AG04450 (cell line): ENCODE measurements around the gene MILR1. TPM values are rescaled to one million over a fixed set of nuclear protein-coding genes. Genes with fewer than 3 reads are reported as not detected.
"Not testable (repeated sequence)": the region's sequence is repeated elsewhere in the genome, so short reads cannot be mapped to it uniquely, and the experiment has no call there.

Experiments
- CTCF ChIA-PET: fragments of 300-600, 350-600 bp; formaldehyde crosslinking; extraction: SDS; loops from one replicate; lab custom pipeline; 2022; ENCODE audit warnings: antibody characterized with exemption, inconsistent platforms; lab: Charles Lee
- POLR2A ChIA-PET: fragments of 350-600 bp; formaldehyde crosslinking; extraction: SDS; loops from one replicate; lab custom pipeline; 2021; ENCODE audit warnings: antibody characterized with exemption, inconsistent platforms; lab: Yijun Ruan, JAX
- DNase-seq: peaks from one replicate; pipeline ENCODE4 v3.0.0-alpha.2; 2011; ENCODE audit warnings: low read depth, low spot score
- H3K27ac ChIP-seq: one replicate; pipeline ENCODE4 v1.5.1; 2012; ENCODE audit warnings: low read depth, low read length, control low read depth
- H3K27me3 ChIP-seq: one replicate; pipeline ENCODE4 v1.6.0; 2012; ENCODE audit warnings: low read length; ENCODE audit not compliant: control insufficient read depth, insufficient read depth
- H3K4me3 ChIP-seq: 2 replicates; pipeline ENCODE4 v1.5.1; 2011; ENCODE audit warnings: mild to moderate bottlenecking, low read depth, low read length, control low read depth
- H3K9me3 ChIP-seq: 2 replicates; pipeline ENCODE4 v1.5.1; 2012; ENCODE audit warnings: low read length; ENCODE audit not compliant: control insufficient read depth, insufficient read depth
- CTCF ChIP-seq: IDR thresholded peaks from 2 replicates; pipeline ENCODE4 v1.5.1; 2011; ENCODE audit warnings: low read depth, low read length, control low read depth, inconsistent platforms
- polyA plus RNA-seq: library from polyadenylated mRNA; depleted of rRNA; stranded (reverse); fragments of >200 nt; gene quantifications from 2 replicates; pipeline ENCODE4 v1.2.3, GENCODE V29; 2011

Gene MILR1
- polyA plus RNA-seq, 1 experiment: 5.4 TPM

- ChIA-PET POLR2A (interaction anchor here (1.9 kb wide), 1 partner anchor 87 kb away, joined by 6 read pairs; no protein-coding TSS in a partner anchor), CTCF (interaction anchor here (0.6 to 7.0 kb wide), 33 partner anchors 10 to 896 kb away, joined by 3 to 236 read pairs (median 5); partner anchors contain the start of genes CEP95, KCNH6 and POLG2)
- peak; percentile 39 for DNase-seq
- TF ChIP-seq CTCF: peak; percentile 72
- H3K4me3 ChIP-seq: no peak overlapping the region
- H3K27ac ChIP-seq: no peak overlapping the region
- no peaks in the 10 kb centered on the region for H3K9me3 ChIP-seq
- peaks cover 12% of the 10 kb centered on the region for H3K27me3 ChIP-seq
Measured at GRCh38 chr17:64418506-64419339, 30.2 kb upstream of the MILR1 start.

- no peak overlapping the region for H3K4me3 ChIP-seq
- ChIA-PET POLR2A (interaction anchor here (0.5 to 1.9 kb wide), 5 partner anchors 71 to 226 kb away, joined by 3 to 9 read pairs (median 5); partner anchors contain the start of genes CEP95, DDX5 and POLG2), CTCF (interaction anchor here (0.6 to 7.0 kb wide), 36 partner anchors 8 to 320 kb away, joined by 3 to 236 read pairs (median 5); partner anchors contain the start of genes CEP95 and POLG2)
- TF ChIP-seq CTCF: peak; percentile 77
- DNase-seq: peak; percentile 67
- H3K27me3 ChIP-seq: peaks cover 12% of the 10 kb centered on the region
- no peaks in the 10 kb centered on the region for H3K9me3 ChIP-seq
- H3K27ac ChIP-seq: no peak overlapping the region
Measured at GRCh38 chr17:64420143-64420670, 28.7 kb upstream of the MILR1 start.

- H3K27ac ChIP-seq, DNase-seq, H3K27me3 ChIP-seq, POLR2A ChIA-PET, H3K4me3 ChIP-seq, H3K9me3 ChIP-seq: not testable (repeated sequence)
- CTCF ChIA-PET: interaction anchor here (0.5 to 7.0 kb wide), 4 partner anchors 72 to 118 kb away, joined by 4 to 236 read pairs (median 100); partner anchors contain the start of gene POLG2
Measured at GRCh38 chr17:64422121-64422520, 26.8 kb upstream of the MILR1 start.

GRCh38 chr17:64423881-64424280 is 25.0 kb upstream of the MILR1 start:
- TF ChIP-seq CTCF: no peak
- ChIA-PET POLR2A (no interaction called here), CTCF (interaction anchor here (1.6 kb wide), 1 partner anchor 67 kb away, joined by 5 read pairs; no protein-coding TSS in a partner anchor)
- Histone ChIP-seq H3K27me3 (no peaks in the 10 kb centered on the region), H3K27ac (no peak overlapping the region), H3K9me3 (no peaks in the 10 kb centered on the region), H3K4me3 (no peak overlapping the region)
- DNase-seq: no peak

- DNase-seq: no peak
- Histone ChIP-seq H3K27ac (no peak overlapping the region), H3K27me3 (no peaks in the 10 kb centered on the region), H3K9me3 (no peaks in the 10 kb centered on the region), H3K4me3 (no peak overlapping the region)
- no peak for TF ChIP-seq CTCF
- CTCF ChIA-PET: interaction anchor here (1.6 kb wide), 1 partner anchor 67 kb away, joined by 5 read pairs; no protein-coding TSS in a partner anchor
- POLR2A ChIA-PET: no interaction called here
Measured at GRCh38 chr17:64424324-64424849, 24.5 kb upstream of the MILR1 start.
